ENCODE results near the gene IFI16.

DNA sequence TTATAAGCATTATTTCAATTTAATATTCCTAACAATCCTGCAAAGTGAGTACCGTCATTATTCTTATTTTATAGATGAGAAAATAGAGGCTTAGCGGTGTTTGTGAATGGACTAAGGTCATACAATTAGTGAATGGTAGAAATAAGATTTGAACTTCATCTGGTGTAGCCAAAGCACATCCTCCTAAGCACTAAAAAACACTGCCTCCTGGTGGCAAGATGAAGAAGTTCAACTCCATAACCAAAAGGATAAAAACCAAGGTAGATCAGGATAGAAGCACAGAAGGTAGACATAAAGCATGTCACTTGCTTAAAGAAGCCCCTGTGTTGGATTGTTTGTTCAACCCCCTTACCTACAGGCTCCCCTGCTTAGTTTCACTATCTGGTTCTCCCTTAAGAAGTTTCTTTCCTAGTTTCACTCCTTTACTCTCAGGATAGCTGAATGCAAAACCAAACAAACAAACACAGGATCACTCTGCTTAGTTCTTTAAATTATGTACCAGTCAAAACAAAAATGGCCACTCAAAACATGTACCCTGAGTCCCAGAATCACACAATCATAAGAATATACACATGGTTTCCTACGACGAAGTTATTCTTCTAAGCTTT, 79.6 kb downstream of the IFI16 start:
- TF ChIP-seq CTCF (IDR thresholded peaks at IDR 0.05) (no peak), POLR2A (IDR thresholded peaks at IDR 0.05) (no peak)
